GM19463 (cell line): Measurements from ENCODE around the gene MPC1.

Experiments used
- ATAC-seq: cut with Tn5 transposase; IDR thresholded peaks from one replicate; pipeline ENCODE4 v1.9.1; 2021; ENCODE audit warnings: mild to moderate bottlenecking, moderate library complexity; ENCODE audit not compliant: unreplicated experiment

MPC1 gene

DNA sequence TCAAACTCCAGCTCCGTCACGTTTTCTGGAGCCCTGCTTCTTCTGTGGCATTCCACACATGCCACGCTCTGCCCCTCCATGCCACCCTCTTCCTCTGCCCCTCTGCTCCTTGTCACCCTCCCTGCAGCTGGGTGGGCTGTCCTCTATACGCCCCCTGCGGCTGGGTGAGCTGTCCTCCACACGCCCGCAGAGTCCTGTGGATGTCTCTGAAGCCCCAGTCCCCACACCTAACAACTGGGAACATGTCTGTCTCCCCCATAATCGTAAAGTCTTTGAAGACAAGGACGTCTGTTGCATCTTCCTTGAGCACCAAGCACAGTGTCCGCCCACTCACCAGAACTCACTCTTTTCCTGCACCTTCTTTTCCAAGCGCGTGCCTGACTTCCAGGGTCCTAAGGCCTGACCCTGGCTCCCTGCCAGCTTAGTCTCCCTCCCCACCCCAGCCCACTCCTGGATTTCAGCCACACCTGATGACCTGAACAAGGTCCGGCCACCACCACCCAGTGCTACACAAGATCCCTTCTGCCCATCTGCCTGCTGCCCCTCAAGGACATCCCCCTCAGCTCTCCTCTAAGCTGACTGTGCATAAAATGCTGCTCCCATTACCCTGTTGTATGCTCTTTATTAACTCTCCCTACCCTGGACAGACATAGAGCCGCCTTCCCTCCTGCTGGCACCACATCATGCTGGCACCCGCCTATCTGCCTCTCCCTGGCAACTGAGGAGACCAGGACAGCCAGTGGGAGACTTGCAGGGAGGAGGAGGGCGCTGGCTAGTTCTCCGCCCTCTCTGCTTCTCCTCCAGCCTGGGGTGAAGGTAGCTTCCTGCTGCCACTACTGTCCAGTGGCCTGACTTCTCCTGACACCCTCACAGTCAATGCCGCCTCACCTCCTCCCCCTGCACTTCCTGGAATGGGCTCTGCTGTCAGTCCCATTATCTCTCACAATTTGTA lies 63.8 kb downstream of the MPC1 start:
- ATAC-seq: no peak

GRCh38 chr6:166318227-166318626 lies 64.5 kb downstream of the MPC1 start:
- no peak for ATAC-seq

DNA sequence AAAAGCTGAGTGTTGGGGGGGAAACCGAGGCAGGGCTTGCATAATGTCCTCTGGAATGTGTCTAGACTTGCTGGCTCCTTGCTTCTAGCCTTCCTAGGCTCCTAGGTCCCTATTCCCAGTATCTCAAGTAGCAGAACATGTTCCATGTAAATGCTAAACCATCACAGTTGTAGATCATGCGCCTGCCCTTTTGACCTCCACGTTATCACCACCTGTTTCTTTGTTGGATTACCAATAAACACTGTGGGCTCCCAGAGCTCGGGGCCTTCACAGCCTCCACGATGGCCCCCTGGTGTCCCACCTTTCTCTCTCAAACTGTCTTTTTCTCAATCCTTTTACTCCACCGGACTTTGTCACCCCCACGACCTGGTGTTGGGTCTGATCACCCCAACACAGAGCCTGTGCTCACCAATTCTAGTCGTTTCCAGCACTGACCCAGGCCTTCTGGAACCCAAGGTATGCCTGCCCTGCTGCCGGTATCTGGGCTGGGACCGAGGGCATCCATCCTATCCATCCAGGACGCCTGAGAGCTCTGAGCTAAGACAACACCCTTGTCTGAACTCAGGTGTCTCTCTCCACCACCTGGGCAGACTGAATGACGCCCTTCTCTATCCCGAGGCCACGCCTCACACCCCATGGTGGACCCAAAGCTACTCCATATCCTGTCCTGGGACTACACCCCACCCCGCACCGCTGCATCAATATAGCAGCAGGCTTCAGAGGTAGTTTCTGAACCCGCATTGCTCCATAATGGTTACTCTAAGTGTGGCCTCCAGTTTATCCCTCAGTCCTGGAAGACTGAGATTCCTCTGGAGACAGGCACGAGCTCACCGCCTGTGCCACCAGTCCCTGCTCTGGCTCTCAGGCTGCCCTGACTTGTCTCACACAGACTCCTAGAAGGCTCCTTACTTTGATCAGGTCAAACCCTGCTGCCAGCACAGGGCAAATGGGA lies 65.2 kb downstream of the MPC1 start:
- ATAC-seq: no peak

- no peak for ATAC-seq
These were observed 67.3 kb downstream of the MPC1 start for GRCh38 chr6:166315436-166315835.
